ENCODE measurements around the gene FXN. TPM values are rescaled to one million over a fixed set of nuclear protein-coding genes. Genes with fewer than 3 reads are reported as not detected.

Gene FXN
- total RNA-seq, 1 donor from 2014 or later, result 23.2 TPM

GRCh38 chr9:69034071-69034470 is 1.5 kb upstream of the FXN start:
- peaks cover 31% of the 10 kb centered on the region for H3K79me2 ChIP-seq (ENCODE audit: low read depth)
- Mint-ChIP-seq H3K36me3 (peaks cover 2% of the 10 kb centered on the region), H3K4me3 (no peak overlapping the region), H3K9me3 (peaks cover 3% of the 10 kb centered on the region), H3K4me1 (peaks cover 9% of the 10 kb centered on the region), H3K27ac (no peak overlapping the region), H3K27me3 (ENCODE audit: insufficient read depth, low read depth) (peaks cover 3% of the 10 kb centered on the region)
- H3K9me3 ChIP-seq (ENCODE audit: low read depth), result no peaks in the 10 kb centered on the region
- no peaks in the 10 kb centered on the region for H3K27me3 ChIP-seq
- no peak overlapping the region for H3K9ac ChIP-seq
- no peak for TF ChIP-seq EZH2 (IDR thresholded peaks at IDR 0.05)
- no peak for TF ChIP-seq EZH2phosphoT487 (IDR thresholded peaks at IDR 0.05)
- TF ChIP-seq CTCF (IDR thresholded peaks at IDR 0.05), result no peak
- H3K4me3 ChIP-seq, result no peak overlapping the region
- H3K27ac ChIP-seq, result no peak overlapping the region
- H3K4me1 ChIP-seq, result no peaks in the 10 kb centered on the region
- peaks cover 13% of the 10 kb centered on the region for H3F3A ChIP-seq (ENCODE audit: low read depth)
- no peak overlapping the region for H2AFZ ChIP-seq (replicated peaks)
- H4K20me1 ChIP-seq (ENCODE audit: low read depth), result no peaks in the 10 kb centered on the region
- no peak for DNase-seq (ENCODE audit: low spot score)
- no peaks in the 10 kb centered on the region for H3K36me3 ChIP-seq
- no peak overlapping the region for H3K4me2 ChIP-seq

- peaks cover 9% of the 10 kb centered on the region for H3K4me1 Mint-ChIP-seq
- peaks cover 7% of the 10 kb centered on the region for H3K36me3 Mint-ChIP-seq
- Histone ChIP-seq H2AFZ (replicated peaks) (peak overlapping the region; percentile 86), H3K79me2 (ENCODE audit: low read depth) (peaks cover 54% of the 10 kb centered on the region), H3K4me1 (no peaks in the 10 kb centered on the region), H3K9me3 (ENCODE audit: low read depth) (no peaks in the 10 kb centered on the region), H4K20me1 (ENCODE audit: low read depth) (no peaks in the 10 kb centered on the region), H3K9ac (peak overlapping the region; percentile 53), H3K27me3 (no peaks in the 10 kb centered on the region), H3K36me3 (no peaks in the 10 kb centered on the region), H3K4me2 (peak overlapping the region; percentile 89), H3F3A (ENCODE audit: low read depth) (peaks cover 13% of the 10 kb centered on the region), H3K27ac (no peak overlapping the region), H3K4me3 (peak overlapping the region; percentile 67)
- H3K4me3 Mint-ChIP-seq, result peak overlapping the region; percentile 95
- H3K9me3 Mint-ChIP-seq, result no peaks in the 10 kb centered on the region
- peak overlapping the region; percentile 43 for H3K27ac Mint-ChIP-seq
- DNase-seq (ENCODE audit: low spot score), result peak; percentile 18
- H3K27me3 Mint-ChIP-seq (ENCODE audit: insufficient read depth, low read depth), result peaks cover 3% of the 10 kb centered on the region
- TF ChIP-seq EZH2 (IDR thresholded peaks at IDR 0.05), result no peak
- no peak for TF ChIP-seq CTCF (IDR thresholded peaks at IDR 0.05)
- no peak for TF ChIP-seq EZH2phosphoT487 (IDR thresholded peaks at IDR 0.05)
These were observed 757 bp downstream of the FXN start for GRCh38 chr9:69036309-69036708.

- Histone ChIP-seq H3F3A (ENCODE audit: low read depth) (peaks cover 13% of the 10 kb centered on the region), H3K9me3 (ENCODE audit: low read depth) (no peaks in the 10 kb centered on the region), H3K27ac (no peak overlapping the region), H3K9ac (no peak overlapping the region), H2AFZ (replicated peaks) (no peak overlapping the region), H3K27me3 (no peaks in the 10 kb centered on the region), H3K4me3 (peak overlapping the region; percentile 67), H3K79me2 (ENCODE audit: low read depth) (peaks cover 59% of the 10 kb centered on the region), H3K36me3 (no peaks in the 10 kb centered on the region), H4K20me1 (ENCODE audit: low read depth) (peaks cover 2% of the 10 kb centered on the region), H3K4me2 (peak overlapping the region; percentile 89), H3K4me1 (no peaks in the 10 kb centered on the region)
- Mint-ChIP-seq H3K27ac (no peak overlapping the region), H3K27me3 (ENCODE audit: insufficient read depth, low read depth) (peaks cover 3% of the 10 kb centered on the region), H3K4me3 (peak overlapping the region; percentile 95), H3K4me1 (peaks cover 9% of the 10 kb centered on the region), H3K9me3 (no peaks in the 10 kb centered on the region), H3K36me3 (peaks cover 7% of the 10 kb centered on the region)
- DNase-seq (ENCODE audit: low spot score), result no peak
- no peak for TF ChIP-seq CTCF (IDR thresholded peaks at IDR 0.05)
- TF ChIP-seq EZH2 (IDR thresholded peaks at IDR 0.05), result no peak
- no peak for TF ChIP-seq EZH2phosphoT487 (IDR thresholded peaks at IDR 0.05)
These were observed 1.2 kb downstream of the FXN start for GRCh38 chr9:69036799-69037198.

Data from neural progenitor cell (in vitro differentiated cells).